Measurements from ENCODE around the gene BRICD5.

BRICD5 gene

GRCh38 chr16:2179107-2179501 lies 31.6 kb downstream of the BRICD5 start:
- FAIRE-seq, result no peak

GRCh38 chr16:2178321-2179106 lies 32.1 kb downstream of the BRICD5 start:
- FAIRE-seq, result no peak

GRCh38 chr16:2177561-2177960 lies 33.1 kb downstream of the BRICD5 start:
- FAIRE-seq, result no peak

- FAIRE-seq, result no peak
Observed at GRCh38 chr16:2177101-2177500, 33.6 kb downstream of the BRICD5 start.

DNA sequence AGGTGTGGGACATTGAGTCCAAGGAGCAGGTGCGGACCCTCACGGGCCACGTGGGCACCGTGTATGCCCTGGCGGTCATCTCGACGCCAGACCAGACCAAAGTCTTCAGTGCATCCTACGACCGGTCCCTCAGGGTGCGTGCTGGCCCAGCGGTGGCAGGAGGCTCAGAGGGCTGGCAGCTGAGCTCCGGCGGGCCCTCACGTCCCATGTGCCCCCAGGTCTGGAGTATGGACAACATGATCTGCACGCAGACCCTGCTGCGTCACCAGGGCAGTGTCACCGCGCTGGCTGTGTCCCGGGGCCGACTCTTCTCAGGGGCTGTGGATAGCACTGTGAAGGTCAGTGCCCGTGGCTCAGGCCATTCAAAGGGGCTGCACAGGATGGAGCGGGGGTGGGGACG lies 34.6 kb downstream of the BRICD5 start:
- no peak for FAIRE-seq

GRCh38 chr16:2175454-2175853 lies 35.2 kb downstream of the BRICD5 start:
- no peak for FAIRE-seq

DNA sequence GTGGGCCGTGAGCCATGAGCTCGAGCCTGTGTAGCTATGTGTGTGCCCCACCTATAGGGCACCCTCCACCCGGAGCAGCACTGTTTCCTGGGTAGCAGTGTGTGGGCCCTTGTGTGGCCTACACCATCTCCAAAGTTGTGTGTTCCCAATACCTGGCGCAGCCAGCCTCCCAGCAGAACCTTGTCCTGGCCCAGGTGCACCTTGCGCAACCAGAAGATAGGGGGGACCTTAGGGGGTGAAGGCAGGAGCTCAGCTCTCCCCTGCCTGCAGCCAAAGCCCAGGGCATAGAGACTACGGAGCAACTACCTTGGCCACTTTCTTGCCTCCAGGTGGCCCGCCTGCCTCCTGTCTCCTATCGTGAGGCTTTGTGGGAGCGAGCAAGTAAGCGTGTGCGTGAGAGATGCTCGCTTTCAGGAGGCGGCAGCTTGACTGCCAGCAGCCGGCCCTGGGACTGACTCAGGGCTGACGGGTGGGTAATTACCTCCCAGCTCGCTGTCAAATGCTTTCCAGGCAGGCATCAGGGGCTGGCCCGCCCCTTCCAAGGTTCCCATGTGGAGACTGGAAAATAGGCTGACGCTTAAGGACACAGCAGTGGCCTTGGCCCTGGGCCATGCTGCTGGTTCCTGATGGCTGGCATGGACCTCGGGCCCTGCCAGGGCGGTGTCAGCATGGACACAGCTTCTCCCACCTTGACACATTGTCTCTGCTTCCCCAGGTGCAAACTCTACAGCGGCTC lies 36.1 kb downstream of the BRICD5 start:
- FAIRE-seq, result no peak

- no peak for FAIRE-seq
Observed at GRCh38 chr16:2173916-2174315, 36.7 kb downstream of the BRICD5 start.

GRCh38 chr16:2173366-2173765 lies 37.3 kb downstream of the BRICD5 start:
- no peak for FAIRE-seq

DNA sequence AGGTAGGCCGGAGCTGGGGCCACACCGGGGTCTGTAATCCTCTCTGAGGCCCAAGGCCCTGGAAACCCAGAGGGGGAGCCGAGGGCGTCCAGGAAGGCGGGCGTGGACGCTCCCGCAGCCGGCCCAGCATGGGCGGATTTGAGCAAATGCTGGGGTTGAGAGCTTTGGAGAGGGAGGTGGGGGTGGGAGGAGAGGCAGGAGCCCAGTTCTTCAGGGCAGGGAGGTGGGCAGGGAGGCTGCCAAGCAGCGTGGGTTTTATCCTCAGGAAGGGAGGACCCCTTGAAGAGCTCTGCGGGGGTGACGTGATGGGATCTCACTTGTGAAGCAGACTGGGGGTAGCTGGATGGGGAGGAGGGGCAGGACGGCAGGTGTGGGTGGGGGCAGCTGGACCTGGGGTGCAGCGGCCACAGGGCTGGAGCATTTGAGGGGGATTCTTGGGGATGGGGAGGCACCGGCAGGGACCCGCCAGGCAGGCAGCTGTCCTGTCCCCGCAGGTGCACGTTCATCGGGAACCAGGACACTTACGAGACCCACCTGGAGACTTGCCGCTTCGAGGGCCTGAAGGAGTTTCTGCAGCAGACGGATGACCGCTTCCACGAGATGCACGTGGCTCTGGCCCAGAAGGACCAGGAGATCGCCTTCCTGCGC lies 37.9 kb downstream of the BRICD5 start:
- FAIRE-seq, result no peak

DNA sequence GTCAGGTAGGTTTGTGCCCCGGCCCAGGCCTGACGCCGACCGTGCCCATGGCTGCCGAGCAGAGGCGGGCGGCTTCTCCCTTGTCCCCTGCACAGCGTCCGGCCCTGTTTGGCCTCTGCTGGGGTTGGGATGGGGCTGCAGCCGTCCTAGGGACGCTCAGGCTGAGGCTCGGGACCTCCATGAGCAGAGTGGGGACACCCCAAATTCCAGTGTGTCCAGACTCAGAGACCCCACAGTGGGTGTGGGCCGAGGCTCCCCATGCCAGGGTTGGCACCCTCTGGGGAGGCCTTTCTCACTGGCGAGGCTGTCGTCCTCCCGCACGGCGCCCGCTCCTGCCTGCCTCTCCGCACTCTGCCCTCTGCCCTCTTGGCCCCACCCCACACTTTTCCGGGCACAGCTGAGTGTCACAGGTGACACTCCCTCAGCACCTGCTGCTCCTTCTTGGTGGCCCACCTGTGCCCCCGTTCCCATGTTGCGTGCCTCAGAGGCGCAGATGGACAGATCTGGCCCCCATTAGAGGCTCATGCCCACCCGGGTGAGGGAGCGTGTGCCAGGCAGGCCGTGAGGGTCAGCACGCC lies 39.0 kb downstream of the BRICD5 start:
- no peak for FAIRE-seq

DNA sequence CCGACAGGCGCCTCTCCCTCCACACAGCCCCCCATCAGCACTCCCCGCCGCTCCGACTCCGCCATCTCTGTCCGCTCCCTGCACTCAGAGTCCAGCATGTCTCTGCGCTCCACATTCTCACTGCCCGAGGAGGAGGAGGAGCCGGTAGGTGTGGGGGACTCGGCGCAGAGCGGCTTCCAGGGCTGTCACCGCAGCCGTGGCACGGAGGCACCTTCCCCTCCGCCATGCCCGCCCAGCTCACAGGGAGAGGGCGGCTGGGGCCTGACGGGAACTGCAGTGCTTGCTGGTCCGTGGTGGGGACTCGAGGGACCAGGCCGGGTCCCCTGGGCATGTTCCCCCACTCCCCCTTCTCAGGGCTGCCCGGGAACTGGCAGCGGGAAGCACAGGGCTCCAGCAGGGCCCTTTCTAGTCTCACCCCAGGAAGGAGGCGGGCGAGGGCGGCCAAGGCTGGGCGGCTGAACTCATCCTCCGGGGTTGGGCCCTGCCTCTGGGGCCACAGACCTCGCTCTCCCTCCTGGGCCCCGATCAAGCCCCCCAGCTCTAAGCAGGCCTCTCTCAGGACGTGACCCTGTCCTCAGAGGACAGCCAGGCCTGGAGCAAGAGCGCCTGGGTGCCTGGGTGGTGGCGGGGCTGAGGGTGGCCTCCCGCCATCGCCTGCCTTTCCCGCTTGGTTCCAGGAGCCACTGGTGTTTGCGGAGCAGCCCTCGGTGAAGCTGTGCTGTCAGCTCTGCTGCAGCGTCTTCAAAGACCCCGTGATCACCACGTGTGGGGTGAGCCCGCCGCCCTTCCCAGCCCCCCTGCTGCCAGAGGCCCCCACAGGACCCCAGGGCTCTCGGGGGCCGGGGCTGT lies 39.9 kb downstream of the BRICD5 start:
- no peak for FAIRE-seq

- no peak for FAIRE-seq
Observed at GRCh38 chr16:2170080-2170479, 40.6 kb downstream of the BRICD5 start.

- no peak for FAIRE-seq
Observed at GRCh38 chr16:2167068-2167638, 43.5 kb downstream of the BRICD5 start.

GRCh38 chr16:2166263-2167067 lies 44.2 kb downstream of the BRICD5 start:
- no peak for FAIRE-seq

GRCh38 chr16:2165861-2166260 lies 44.8 kb downstream of the BRICD5 start:
- FAIRE-seq, result no peak

DNA sequence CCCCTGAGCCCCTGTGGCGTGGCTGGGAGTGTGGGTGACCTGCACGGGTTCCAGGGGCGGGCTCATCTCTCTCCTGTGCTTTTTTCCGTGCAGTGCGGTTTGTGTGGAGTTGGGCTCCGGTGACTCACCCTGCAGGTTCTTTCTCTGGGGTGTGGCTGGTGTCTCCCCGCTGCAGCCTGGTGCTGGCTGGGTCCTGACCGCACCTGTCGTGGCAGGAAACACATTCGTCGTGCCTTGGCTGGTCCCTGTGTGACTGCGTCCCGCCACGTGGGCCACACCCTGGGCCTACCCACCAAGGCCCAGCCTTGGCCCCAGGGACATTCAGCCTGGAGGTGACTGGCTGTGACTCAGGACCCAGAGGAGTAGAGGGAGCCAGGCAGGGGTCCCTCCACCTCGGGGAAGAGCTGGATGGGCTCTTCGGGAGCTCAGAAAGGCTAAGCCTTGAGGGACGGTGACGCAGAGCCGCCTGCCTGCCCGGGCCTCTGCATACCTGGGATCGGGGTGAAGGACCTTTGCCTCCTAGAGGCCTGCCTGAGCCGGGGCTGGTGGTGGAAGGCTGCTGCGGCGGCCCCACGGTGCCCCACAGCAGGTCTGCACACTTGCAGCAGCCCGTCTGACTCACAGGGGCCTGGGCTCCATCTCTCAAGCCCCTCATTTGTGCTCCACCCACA lies 47.3 kb downstream of the BRICD5 start:
- FAIRE-seq, result no peak

DNA sequence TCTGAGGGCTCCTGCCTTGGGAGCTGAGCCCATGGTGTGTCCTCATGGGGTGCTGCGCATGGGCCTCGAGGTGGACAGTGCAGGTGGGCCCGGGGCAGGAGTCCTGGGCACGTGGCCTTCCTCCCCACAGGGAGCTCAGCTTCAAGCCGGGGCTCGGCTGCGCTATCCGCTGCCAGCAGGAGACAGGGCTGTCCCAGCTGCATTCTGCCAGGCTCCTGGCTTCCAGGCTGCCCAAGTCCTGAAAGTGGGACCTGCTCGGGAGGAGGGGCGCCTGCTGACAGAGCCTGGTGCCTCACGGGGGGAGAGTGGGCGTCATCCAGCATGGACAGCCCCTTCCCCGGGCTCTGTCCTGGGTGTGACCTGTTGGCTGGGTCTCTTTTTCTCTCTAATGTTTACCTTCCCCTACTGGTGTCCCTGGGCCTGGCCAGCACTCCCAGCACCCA lies 48.0 kb downstream of the BRICD5 start:
- FAIRE-seq, result no peak

DNA sequence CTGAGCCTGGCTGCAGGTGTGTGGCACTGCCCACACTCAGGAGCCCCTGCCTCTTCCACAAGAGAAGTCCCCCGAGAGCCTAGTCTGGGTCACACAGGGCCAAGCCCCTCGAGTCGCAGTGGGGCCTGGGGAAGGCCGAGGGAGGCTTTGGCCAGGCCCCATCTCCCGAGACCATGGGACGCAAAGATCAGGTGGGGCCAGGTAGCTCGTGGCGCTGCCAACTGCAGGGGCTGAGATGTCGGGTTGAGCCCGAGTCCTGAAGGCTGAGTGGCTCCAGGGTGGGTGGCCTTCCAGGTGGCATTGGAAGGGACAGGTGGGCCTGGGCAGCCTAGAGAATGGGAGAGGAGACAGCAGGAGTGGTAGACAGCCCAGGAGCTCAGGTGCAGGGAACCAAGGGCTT lies 48.8 kb downstream of the BRICD5 start:
- FAIRE-seq, result no peak

DNA sequence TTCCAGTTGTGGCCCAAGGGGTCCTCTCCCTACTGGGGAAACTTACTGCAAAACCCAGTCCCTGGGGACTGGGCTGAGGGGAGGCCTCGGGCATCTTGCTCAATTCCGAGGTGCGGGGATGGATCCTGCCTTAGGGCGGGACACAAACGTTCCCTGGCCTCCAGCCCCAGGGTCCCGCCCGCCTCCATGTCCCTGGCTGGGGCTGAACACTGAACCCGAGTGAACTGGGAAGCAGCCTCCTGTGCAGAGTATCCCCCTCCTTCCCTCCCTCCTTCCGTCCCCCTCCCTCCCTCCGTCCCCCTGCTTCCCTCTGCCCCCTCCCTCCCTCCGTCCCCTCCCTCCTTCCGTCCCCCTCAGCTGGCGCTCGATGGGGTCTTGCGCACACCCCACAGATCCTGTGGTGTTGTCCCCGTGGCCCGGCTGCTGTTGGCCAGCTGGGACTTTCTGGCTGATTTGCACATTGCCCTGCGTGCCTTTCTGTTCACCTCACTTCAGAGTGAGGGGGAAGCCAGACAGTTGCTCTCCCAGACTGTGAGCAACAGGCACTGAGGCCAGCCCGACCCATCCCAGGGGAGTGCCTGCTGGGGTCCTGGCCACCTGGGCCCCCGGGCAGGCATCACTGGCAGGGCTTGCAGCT lies 49.6 kb downstream of the BRICD5 start:
- FAIRE-seq, result no peak

Data from G401.6 (cell line).